ENCODE results near the gene PHACTR4. TPM values are rescaled to one million over a fixed set of nuclear protein-coding genes. Genes with fewer than 3 reads are reported as not detected.
"Not testable (repeated sequence)": the region's sequence is repeated elsewhere in the genome, so short reads cannot be mapped to it uniquely, and the experiment has no call there.

PHACTR4 gene
- total and polyA plus RNA-seq, 2 donors (not counting 3 experiments of a cell fraction or from before 2014, with no cell fraction given), result 25.4 to 61.0 TPM

DNA sequence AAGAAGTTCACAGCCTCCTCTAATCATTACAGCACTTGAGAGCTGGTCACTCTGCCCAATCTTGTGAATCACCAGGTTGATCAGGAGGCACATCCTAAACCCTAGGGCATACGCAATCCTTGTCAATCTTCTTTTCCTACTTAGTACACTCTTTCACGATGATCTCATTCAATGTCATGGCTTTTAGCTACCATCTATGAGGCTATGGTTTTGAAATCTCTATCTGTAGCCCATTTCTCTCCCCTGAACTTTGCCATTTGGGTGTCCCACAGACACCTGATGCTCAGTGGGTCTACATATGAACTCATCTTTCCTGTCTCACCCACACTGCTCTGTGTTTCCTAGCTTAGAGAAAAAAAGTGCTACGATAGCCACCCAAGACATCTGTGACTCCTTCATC is 42.6 kb upstream of the PHACTR4 start:
- Histone ChIP-seq H3K4me3 (replicated peaks in 1 of 3; ENCODE audit: insufficient read depth in 1 of 3, low read depth in 1 of 3, low read length in 3 of 3) (no peak overlapping the region), H3K79me2 (ENCODE audit: control insufficient read depth, insufficient read depth, low read length) (peaks cover 6% of the 10 kb centered on the region), H3K9me3 (replicated peaks; ENCODE audit: control insufficient read depth, insufficient read depth, low read length) (no peaks in the 10 kb centered on the region), H3K4me2 (ENCODE audit: insufficient read depth, low read length) (no peak overlapping the region), H3K27me3 (ENCODE audit: control insufficient read depth in 2 of 2, insufficient read depth in 2 of 2, low read length in 2 of 2) (no peaks in the 10 kb centered on the region), H3K36me3 (ENCODE audit: control insufficient read depth in 2 of 2, extremely low read depth in 1 of 2, insufficient read depth in 2 of 2, low read length in 2 of 2) (peaks cover 0 to 4% of the 10 kb centered on the region in 2 experiments), H3K4me1 (ENCODE audit: control insufficient read depth, extremely low read depth, insufficient read depth, low read length) (peaks cover 11% of the 10 kb centered on the region), H3K27ac (ENCODE audit: insufficient read depth, low read depth, low read length) (no peak overlapping the region), H2AFZ (ENCODE audit: low read depth, low read length) (no peak overlapping the region), H3K9me1 (replicated peaks; ENCODE audit: control insufficient read depth, extremely low read depth, insufficient read depth, low read length) (no peaks in the 10 kb centered on the region), H4K20me1 (replicated peaks; ENCODE audit: control insufficient read depth, extremely low read depth, insufficient read depth, low read length) (no peaks in the 10 kb centered on the region), H3K9ac (replicated peaks; ENCODE audit: extremely low read depth, insufficient read depth, low read length) (no peak overlapping the region)
- no peak for DNase-seq (ENCODE audit: low read depth, low spot score)
- intact Hi-C loops (cut with micrococcal nuclease) (no loop called here), dilution Hi-C loops (cut with MboI; ENCODE audit: extremely low pct_ligation_motif_present, low sequenced_read_pairs) (no loop called here)
- no TSS peak for BruUV-seq (replicated peaks)
- FAIRE-seq, result no peak
- ChIA-PET CTCF (interaction anchor here (1.0 to 2.2 kb wide), 2 partner anchors 33 to 78 kb away, joined by 4 to 5 read pairs; no protein-coding TSS in a partner anchor), POLR2A (no interaction called here)
- TF ChIP-seq JUN (IDR thresholded peaks at IDR 0.05; ENCODE audit: borderline replicate concordance, insufficient read depth, insufficient read length, low read depth) (no peak), EZH2 (IDR thresholded peaks at IDR 0.05; ENCODE audit: borderline replicate concordance, low read depth, low read length, severe bottlenecking) (no peak), MYC (IDR thresholded peaks at IDR 0.05; ENCODE audit: low read depth, low read length) (no peak), POLR2A (IDR thresholded peaks at IDR 0.05; ENCODE audit: low read depth, low read length) (no peak), GATA2 (IDR thresholded peaks at IDR 0.05; ENCODE audit: insufficient read depth, insufficient read length, low read depth, low read length) (no peak), POLR2AphosphoS5 (IDR thresholded peaks at IDR 0.05; ENCODE audit: insufficient read depth, low read depth, low read length) (no peak), FOS (IDR thresholded peaks at IDR 0.05; ENCODE audit: borderline replicate concordance, insufficient read depth, low read length) (no peak)
- TF ChIP-seq, protein P1, sequence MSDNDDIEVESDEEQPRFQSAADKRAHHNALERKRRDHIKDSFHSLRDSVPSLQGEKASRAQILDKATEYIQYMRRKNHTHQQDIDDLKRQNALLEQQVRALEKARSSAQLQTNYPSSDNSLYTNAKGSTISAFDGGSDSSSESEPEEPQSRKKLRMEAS (IDR thresholded peaks at IDR 0.05; ENCODE audit: insufficient read depth, insufficient read length), result no peak
- TF ChIP-seq, protein P2, sequence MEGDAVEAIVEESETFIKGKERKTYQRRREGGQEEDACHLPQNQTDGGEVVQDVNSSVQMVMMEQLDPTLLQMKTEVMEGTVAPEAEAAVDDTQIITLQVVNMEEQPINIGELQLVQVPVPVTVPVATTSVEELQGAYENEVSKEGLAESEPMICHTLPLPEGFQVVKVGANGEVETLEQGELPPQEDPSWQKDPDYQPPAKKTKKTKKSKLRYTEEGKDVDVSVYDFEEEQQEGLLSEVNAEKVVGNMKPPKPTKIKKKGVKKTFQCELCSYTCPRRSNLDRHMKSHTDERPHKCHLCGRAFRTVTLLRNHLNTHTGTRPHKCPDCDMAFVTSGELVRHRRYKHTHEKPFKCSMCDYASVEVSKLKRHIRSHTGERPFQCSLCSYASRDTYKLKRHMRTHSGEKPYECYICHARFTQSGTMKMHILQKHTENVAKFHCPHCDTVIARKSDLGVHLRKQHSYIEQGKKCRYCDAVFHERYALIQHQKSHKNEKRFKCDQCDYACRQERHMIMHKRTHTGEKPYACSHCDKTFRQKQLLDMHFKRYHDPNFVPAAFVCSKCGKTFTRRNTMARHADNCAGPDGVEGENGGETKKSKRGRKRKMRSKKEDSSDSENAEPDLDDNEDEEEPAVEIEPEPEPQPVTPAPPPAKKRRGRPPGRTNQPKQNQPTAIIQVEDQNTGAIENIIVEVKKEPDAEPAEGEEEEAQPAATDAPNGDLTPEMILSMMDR (IDR thresholded peaks at IDR 0.05; ENCODE audit: extremely low read depth in 1 of 2, insufficient read depth in 1 of 2, low read depth in 1 of 2, low read length in 2 of 2), result no peak

DNA sequence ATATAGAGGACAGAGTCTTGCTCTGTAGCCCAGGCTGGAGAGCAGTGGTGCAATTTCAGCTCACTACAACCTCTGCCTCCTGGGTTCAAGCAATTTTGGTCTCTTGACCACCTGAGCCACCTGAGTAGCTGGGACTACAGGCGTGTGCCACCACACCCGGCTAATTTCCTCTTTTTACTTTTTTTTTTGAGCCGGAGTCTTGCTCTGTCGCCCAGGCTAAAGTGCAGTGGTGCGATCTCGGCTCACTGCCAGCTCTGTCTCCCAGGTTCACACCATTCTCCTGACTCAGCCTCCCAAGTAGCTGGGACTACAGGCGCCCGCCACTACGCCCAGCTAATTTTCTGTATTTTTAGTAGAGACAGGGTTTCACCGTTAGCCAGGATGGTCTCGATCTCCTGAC is 42.1 kb upstream of the PHACTR4 start:
- H3K4me3 ChIP-seq (replicated peaks in 1 of 3; ENCODE audit: insufficient read depth in 1 of 3, low read depth in 1 of 3, low read length in 3 of 3); dilution Hi-C loops (cut with MboI; ENCODE audit: extremely low pct_ligation_motif_present, low sequenced_read_pairs); H2AFZ ChIP-seq (ENCODE audit: low read depth, low read length); FAIRE-seq; intact Hi-C loops (cut with micrococcal nuclease); BruUV-seq (replicated peaks); H3K9ac ChIP-seq (replicated peaks; ENCODE audit: extremely low read depth, insufficient read depth, low read length); H3K27ac ChIP-seq (ENCODE audit: insufficient read depth, low read depth, low read length); H4K20me1 ChIP-seq (replicated peaks; ENCODE audit: control insufficient read depth, extremely low read depth, insufficient read depth, low read length); POLR2A ChIA-PET; DNase-seq (ENCODE audit: low read depth, low spot score); H3K79me2 ChIP-seq (ENCODE audit: control insufficient read depth, insufficient read depth, low read length); H3K36me3 ChIP-seq (ENCODE audit: control insufficient read depth in 2 of 2, extremely low read depth in 1 of 2, insufficient read depth in 2 of 2, low read length in 2 of 2); H3K4me2 ChIP-seq (ENCODE audit: insufficient read depth, low read length); H3K9me1 ChIP-seq (replicated peaks; ENCODE audit: control insufficient read depth, extremely low read depth, insufficient read depth, low read length); H3K27me3 ChIP-seq (ENCODE audit: control insufficient read depth in 2 of 2, insufficient read depth in 2 of 2, low read length in 2 of 2); H3K9me3 ChIP-seq (replicated peaks; ENCODE audit: control insufficient read depth, insufficient read depth, low read length): not testable (repeated sequence)
- CTCF ChIA-PET, result interaction anchor here (2.2 kb wide), 1 partner anchor 32 kb away, joined by 5 read pairs; no protein-coding TSS in a partner anchor
- H3K4me1 ChIP-seq (ENCODE audit: control insufficient read depth, extremely low read depth, insufficient read depth, low read length), result peaks cover 11% of the 10 kb centered on the region

Measured in endothelial cell of umbilical vein (primary cell).